GM12891 (cell line): ENCODE results near the gene POLR2C.

Source experiments
- POLR2A ChIP-seq: IDR thresholded peaks from 2 replicates; pipeline ENCODE4 v1.6.1; 2011; ENCODE audit warnings: low read depth, low read length, control low read depth
- POLR2AphosphoS5 ChIP-seq: IDR thresholded peaks from 2 replicates; pipeline ENCODE4 v1.6.1; 2011; ENCODE audit warnings: low read depth, low read length, control low read depth
- POU2F2 ChIP-seq: IDR thresholded peaks from 2 replicates; pipeline ENCODE4 v1.6.1; 2011; ENCODE audit warnings: low read depth, mild to moderate bottlenecking, control low read depth, low read length, moderate library complexity
- SPI1 ChIP-seq: IDR thresholded peaks from 2 replicates; pipeline ENCODE4 v1.6.1; 2011; ENCODE audit warnings: low read depth, low read length, control low read depth
- TAF1 ChIP-seq: IDR thresholded peaks from 2 replicates; pipeline ENCODE4 v1.6.1; 2011; ENCODE audit warnings: low read depth, low read length, control low read depth

DNA sequence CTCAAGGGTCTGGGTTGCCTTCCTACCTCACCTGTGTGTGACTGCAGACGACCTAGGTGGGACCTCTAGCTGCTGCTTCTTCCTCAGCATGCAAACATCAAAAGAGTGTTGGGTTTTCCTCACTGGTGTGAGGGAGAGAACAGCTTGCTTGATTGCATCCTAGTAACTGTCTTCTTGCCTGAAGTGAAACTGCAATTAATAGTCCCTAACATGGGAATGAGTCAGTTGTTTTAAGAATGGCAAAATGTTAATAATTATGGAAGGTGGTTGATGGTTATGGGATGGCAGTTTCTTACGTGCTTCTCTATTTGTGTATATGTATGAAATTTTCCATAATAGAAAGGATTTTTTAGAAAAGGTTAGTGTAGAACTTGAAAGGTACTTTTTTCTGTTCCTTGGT lies 5.9 kb downstream of the POLR2C start:
- TF ChIP-seq SPI1 (no peak), POLR2AphosphoS5 (no peak), POLR2A (no peak), TAF1 (no peak), POU2F2 (no peak)
